NCI-H510A treated with DMSO at 0.1 percent for 48 hours (cell line): ENCODE data around the gene SEBOX.
A peak's percentile ranks its signal among the peaks of the same experiment; 100 is the strongest.
"Not testable (repeated sequence)": the region's sequence is repeated elsewhere in the genome, so short reads cannot be mapped to it uniquely, and the experiment has no call there.

Experiments
- DNase-seq: peaks from one replicate; lab custom pipeline; 2025; lab: John Stamatoyannopoulos, UW

Gene SEBOX

DNA sequence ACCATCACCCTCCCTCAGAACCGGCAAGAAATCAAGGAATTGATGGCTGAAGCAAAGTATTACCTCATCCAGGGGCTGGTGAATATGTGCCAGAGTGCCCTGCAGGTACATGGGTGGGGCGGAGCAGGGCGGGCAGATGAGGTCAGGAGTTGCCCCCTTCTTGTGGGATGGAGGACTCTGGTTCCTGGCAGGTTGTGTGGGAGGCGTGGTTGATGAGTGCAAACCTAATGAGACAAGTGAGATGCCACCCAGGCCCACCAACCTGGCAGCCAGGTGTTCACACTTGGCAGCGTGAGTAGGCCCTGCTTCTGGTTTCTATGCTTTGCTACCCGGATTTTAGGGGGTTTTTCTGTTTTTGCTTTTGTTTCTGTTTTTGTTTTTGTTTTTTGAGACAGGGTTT lies 24.6 kb downstream of the SEBOX start:
- DNase-seq: no peak

- DNase-seq: no peak
Observed at GRCh38 chr17:28339431-28339830, 25.6 kb downstream of the SEBOX start.

- DNase-seq: not testable (repeated sequence)
Observed at GRCh38 chr17:28338769-28339212, 26.2 kb downstream of the SEBOX start.

GRCh38 chr17:28338056-28338768 lies 26.8 kb downstream of the SEBOX start:
- no peak for DNase-seq

DNA sequence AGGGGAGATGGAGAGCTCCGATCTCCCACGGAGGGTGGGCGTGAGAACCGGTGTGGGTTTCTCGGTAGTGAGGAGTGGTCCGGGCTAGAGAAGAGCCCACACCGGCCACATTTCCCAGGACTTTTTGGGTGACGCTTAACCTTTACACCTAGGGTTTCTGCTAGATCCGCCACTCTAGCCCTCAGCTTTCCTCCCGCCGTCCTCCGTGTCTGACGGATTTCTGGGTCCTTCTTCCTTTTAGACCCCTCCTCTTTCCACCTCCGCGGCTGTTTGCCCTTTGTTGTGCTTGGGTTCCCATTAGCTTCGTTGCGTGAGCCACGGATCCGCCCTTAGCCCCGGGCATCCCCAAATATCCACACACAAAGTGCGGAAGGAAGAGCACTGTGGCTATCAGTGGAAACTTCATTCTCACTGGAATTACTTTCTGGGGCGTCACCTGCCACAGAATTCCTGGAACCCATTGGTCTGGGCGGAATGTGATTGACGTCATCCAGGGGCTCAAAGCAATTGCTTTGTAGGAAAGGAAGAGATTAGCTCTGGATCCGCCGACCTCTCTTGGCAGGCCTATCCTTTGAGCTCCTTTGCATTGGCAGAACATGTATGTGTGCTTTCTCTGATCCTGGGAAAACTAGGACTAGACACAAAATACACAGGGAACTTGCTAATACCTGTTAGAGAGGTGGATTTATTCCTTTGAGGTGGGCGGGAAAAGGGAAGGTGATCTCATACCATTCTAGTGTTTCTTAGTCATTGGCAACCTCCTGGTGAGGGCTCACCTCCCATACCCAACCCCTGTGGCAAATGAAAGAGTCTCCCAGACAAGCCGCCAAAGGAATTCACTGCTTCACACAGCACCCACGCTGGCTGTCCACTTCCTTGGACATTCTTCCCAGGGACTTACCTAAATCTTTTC lies 28.8 kb downstream of the SEBOX start:
- DNase-seq: peak; percentile 66

DNA sequence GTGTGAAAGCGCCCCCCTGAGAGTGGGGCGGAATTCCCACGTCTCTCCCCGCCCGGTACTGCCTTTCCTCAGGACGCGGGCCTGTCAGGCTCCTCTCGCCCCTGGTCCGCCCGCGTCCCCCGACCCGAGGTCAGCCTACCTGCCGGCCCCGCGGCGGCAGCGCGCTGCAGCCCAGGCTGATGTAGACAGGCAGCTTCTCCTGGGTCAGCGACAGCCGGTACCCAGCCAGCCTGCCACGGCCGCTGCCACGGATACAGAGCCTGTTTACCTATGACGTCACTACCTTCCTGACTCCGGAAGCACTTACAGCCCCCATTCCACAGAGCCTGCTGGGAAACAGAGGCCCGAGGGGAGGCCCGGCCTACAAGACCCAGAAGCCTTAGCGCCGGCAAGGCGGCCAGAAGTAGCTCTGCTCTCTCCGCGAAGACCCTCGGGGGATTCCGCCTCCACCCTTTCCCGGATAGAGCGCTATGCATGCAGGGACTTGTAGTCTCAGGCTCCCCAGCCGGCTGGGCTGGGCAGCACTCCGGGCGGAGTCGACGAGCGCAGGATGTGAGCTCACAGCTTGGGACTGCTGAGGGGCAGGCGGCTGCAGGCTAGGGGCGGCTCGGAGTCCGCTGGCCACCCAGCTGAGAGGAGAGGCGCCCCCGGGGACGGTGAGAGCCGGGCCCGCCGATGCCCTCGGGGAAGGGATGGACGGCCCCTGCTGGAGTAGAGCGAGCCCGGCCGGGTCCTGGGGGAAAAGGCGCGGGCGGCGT lies 29.6 kb downstream of the SEBOX start, which contains the start of the genes IFT20 and TNFAIP1:
Gene IFT20 (minus strand): TSS at position 272 of the 758 bp plus-strand sequence. CDS start 3,487 bp downstream, outside the sequence.
Gene TNFAIP1 (plus strand): TSS at position 561 of the 758 bp plus-strand sequence. CDS start 3,761 bp downstream, outside the sequence.
- DNase-seq: peak; percentile 98

DNA sequence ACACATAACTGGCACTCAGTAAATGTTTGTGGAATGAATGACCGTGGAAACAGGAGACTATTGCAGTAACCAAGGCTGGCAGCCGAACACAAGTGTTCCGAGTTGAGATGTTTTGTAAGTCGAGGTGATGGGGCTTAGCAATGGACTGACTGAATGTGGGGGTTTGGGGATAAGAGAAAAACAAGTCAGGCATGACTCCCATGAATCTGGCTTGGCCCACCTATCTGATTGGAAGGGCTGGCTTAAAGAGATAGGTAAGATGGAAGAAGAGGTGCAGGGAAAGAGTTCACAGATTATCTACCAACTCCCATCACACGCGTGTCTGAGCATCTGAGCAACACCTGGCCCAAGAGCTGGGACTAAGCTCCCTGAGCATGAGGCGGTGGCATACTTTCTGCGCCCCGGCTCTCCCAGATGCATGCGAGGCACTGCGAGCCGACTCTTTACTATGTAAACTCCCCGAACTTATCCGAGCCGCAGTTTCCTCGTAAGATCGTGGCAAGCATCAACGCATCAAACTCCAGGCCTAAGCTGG lies 30.3 kb downstream of the SEBOX start:
- DNase-seq: no peak

DNA sequence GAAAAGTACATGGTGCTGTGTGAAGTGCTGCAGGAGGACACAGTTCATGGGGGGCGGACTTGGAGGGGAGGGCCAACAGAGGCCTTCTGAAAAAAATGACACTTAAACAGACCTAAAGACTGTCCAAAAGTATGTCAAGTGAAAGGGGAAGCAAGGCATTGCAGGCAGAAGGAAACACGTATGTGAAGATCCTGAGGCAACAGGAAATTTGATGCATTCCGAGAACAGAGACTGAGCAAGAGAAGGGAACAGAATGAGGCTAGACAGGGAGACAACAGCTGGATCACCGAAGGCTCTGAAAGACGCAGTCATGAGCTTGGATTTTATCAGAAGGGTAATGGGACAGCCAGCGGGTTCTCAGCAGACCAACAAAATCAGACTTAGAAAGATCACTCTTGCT lies 30.8 kb downstream of the SEBOX start:
- DNase-seq: no peak

GRCh38 chr17:28333083-28333746 lies 31.8 kb downstream of the SEBOX start:
- DNase-seq: no peak

DNA sequence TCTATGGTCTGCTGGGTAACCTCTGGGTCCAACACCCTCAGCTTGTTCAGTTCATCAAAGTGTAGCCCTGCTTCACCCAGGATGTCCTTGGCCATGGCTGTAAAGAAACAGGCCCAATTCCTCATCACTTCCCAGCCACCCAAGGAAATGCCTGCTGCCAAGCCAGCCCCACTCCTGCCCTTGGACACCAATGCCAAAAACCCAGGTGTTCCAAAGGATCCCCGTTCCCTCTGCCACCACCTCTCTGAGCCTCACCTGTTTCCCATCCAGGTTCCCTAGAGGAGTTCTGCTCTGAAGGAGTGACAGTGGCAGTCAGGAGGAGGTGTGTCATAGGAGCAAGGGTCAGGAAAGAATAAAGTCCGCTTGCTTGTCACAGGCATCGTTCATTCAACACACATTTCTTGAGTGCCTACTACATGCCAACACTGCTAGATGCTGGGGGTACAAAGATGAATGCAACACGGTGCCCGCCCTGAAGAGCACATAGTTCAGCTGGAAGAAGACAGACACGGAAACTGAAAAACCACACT lies 33.0 kb downstream of the SEBOX start:
- no peak for DNase-seq

DNA sequence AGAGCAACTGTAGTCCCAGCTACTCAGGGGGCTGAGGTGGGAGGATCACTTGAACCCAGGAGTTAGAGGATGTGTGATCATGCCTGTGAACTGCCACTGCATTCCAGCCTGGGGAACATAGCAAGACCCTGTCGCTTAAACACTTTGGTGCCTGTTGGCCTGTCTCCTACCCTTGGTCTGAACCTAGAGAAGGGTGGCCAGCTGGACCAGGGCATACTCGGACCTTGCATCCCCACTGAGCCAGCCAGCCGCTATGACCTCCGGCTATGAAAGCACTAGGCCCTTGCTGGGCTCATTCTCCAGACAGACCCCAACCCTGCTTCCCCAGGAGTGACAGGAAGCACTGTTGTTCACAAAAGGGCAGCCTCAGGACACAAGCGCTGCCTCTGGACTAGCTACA lies 34.3 kb downstream of the SEBOX start:
- no peak for DNase-seq

- DNase-seq: no peak
Observed at GRCh38 chr17:28328325-28328724, 36.7 kb downstream of the SEBOX start.

DNA sequence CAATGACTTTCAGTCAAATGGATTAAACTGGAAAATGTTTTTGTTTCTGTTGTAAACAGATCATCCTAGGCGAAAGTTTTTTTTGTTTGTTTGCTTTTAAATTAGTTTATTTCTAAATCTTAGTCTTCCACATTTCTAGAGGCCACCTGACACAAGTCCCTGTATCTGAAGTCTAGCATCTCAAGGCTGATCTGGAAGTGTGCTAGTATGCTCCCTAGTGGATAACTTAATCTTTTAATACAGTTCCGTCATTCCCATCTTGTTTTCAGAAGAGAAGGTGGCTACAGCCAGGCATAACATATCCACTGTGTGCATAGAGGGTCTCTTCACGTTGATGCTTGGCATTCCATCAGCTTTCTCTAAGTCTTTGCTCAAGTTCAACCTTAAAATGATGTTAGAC lies 37.3 kb downstream of the SEBOX start:
- no peak for DNase-seq

DNA sequence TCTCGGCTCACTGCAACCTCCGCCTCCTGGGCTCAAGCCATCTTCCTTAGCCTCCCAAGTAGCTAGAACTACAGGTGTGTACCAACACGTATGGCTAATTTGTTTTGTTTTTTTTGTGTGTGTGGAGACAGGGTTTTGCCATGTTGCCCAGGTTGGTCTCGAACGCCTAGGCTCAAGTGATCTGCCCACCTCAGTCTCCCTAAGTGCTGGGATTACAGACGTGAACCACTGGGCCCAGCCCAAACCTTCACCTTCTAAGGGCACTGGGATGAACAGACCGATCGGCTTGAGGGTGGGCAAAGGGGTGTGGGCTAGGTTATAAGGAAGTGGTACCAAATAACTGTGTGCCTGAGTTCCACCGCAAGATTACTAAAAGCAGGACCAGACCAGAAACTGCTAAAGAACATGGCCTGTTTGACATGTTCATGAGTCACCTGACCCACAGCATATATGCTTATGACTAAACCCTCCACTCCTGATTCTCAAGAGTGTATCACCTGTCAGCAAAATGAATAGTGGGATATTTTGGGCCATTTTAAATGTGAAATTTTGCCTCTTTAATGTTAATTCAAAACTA lies 37.9 kb downstream of the SEBOX start:
- no peak for DNase-seq

DNA sequence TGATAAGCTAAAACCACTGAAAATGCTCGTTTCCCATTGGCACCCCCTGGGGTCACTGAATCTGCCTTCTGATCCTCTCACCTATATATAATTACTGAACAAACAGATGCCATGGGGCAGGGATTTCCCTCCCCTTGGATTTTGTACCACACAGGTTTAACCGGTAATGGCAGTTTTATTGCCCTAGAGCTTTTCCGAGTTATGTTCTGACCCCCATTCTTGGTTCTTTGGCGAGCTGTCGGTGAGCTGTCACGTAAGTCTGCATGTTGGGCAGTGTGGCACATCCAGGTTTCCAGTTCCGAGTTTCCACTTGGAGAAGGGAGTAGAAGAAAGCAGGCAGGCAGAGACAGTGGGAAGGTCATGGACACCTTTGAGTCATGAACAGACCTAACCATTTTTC lies 38.9 kb downstream of the SEBOX start:
- peak; percentile 76 for DNase-seq

GRCh38 chr17:28325211-28325610 lies 39.8 kb downstream of the SEBOX start:
- peak; percentile 40 for DNase-seq

GRCh38 chr17:28324781-28325180 lies 40.2 kb downstream of the SEBOX start:
- DNase-seq: no peak

GRCh38 chr17:28324267-28324745 lies 40.7 kb downstream of the SEBOX start:
- no peak for DNase-seq

DNA sequence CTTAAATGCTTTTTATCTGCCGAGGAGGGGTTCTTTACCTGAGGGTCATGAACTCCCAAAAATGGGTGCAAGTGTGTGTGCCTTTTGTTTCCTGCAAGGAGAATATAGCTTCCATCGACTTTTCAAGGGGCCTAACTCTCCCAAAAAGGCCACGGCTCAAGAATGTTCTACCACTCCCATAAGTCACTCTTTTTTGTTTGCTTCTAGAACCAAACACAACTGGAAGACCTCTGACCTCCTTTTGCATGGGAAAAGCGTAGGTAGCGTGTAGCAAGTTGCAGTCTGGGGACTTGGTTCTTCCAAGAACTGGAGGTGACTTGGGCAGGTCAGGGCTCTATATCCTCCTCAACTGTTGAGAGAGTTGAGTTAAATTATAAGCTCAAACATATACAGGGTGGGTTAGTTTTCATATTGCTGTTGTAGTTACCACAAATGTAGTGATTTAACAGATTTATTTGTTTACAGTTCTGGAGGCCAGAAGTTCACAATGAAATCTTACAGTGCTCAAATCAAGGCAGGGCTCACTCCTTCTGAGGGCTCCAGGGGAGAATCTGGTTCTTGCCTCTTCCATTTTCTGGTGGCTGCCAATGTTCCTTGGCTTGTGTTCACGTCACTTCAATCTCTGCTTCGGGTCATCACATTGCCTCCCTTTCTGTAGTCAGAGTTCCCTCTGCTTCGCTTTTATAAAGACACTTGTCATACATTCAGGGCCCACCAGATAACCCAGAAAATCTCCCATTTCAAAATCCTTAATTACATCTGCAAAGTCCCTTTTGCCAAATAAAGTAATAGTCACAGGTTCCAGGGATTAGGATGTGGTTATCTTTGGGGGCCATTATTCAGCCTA lies 44.6 kb downstream of the SEBOX start:
- DNase-seq: no peak

- DNase-seq: no peak
Observed at GRCh38 chr17:28319598-28319935, 45.4 kb downstream of the SEBOX start.
